Measurements from ENCODE around the gene C1QL4.
"Not testable (repeated sequence)": the region's sequence is repeated elsewhere in the genome, so short reads cannot be mapped to it uniquely, and the experiment has no call there.

The C1QL4 gene

GRCh38 chr12:49336645-49337584 lies at the start of gene C1QL4:
Gene C1QL4, minus strand, starts transcription at chr12:49337188. Its CDS starts 711 bp downstream, at chr12:49336477.
- TF ChIP-seq ZNF274 (IDR thresholded peaks at IDR 0.05; ENCODE audit: low read depth, low read length): no peak
- peak within 1 kb of the TSS; percentile 31; the same call in 1 of the 2 replicates for H3K4me3 ChIP-seq (ENCODE audit: low read length)

GRCh38 chr12:49380184-49380583 lies 43.2 kb upstream of the C1QL4 start:
- not testable (repeated sequence) for H3K4me3 ChIP-seq (ENCODE audit: low read length)

DNA sequence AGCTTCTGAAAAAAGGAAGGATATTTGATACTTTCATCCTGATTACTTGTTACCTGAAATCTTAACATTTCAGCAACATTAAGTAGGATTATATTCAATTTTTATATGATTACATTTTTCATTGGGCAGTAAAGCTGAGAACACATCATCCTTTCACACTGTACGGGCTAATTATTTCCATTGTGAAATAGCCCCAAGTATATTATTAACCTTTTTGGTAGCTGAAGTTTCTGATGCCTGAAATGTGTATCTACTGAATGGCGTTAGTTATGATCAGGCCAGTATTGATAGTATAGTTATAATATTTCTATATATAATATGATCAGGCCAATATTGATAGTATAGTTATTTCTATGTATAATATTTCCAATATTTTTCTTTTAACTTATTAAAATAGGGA lies 40.4 kb upstream of the C1QL4 start:
- TF ChIP-seq ZNF274 (IDR thresholded peaks at IDR 0.05; ENCODE audit: low read depth, low read length): no peak
- H3K4me3 ChIP-seq (ENCODE audit: low read length): no peak overlapping the region

GRCh38 chr12:49375406-49375805 lies 38.4 kb upstream of the C1QL4 start:
- TF ChIP-seq ZNF274 (IDR thresholded peaks at IDR 0.05; ENCODE audit: low read depth, low read length): no peak
- H3K4me3 ChIP-seq (ENCODE audit: low read length): no peak overlapping the region

DNA sequence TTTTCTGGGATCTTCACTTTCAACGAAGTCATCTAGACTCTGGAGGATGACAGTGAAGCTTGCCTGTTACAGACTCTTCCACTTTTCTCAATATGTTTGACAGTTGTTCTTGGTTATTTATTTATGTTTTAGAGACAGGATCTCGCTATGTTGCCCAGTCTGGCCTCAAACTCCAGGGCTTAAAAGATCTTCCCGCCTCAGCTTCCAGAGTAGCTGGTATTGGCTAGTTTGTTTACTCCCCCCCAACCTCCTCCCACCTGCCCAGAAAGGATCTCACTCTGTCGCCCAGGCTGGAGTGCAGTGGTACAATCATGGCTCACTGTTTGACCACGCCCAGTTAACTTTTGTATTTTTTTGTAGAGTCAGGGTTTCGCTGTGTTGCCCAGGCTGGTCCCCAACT lies 33.6 kb upstream of the C1QL4 start:
- TF ChIP-seq ZNF274 (IDR thresholded peaks at IDR 0.05; ENCODE audit: low read depth, low read length): no peak
- H3K4me3 ChIP-seq (ENCODE audit: low read length): peak overlapping the region; percentile 12

DNA sequence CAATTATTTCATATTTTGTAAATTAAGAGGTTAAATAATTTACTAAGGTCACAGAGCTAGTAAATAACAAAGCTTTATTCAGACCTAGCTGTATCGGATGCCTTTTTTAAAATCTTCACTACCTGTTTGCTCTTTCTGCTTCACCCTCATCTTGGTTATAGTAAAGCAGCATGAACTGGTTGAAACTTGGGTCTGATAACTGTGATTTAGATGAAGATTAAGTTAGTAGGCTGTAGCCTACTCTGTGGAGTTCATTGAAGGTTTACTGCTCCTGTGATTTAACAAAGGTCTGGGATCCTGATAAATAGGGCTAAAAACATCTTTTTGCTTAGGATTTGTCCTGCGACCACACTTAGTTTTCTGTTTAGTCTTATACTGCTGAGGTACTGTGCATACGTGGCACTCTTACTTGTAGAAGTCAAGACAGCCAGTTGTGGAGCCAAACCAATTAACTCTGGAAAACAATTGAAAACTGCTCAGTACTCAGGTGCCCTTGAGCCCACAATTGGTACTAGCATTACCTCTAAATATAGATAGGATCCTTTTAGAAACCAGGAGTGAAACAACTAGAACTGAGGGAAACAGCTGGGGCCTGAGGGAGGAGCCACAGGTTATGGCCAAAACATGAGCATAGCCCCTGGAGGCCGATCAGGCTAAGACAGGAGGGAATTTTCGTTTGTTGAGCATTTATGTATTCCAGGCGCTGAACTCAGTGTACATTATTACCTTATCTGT lies 32.6 kb upstream of the C1QL4 start:
- TF ChIP-seq ZNF274 (IDR thresholded peaks at IDR 0.05; ENCODE audit: low read depth, low read length): no peak
- peak overlapping the region; percentile 98 for H3K4me3 ChIP-seq (ENCODE audit: low read length)

DNA sequence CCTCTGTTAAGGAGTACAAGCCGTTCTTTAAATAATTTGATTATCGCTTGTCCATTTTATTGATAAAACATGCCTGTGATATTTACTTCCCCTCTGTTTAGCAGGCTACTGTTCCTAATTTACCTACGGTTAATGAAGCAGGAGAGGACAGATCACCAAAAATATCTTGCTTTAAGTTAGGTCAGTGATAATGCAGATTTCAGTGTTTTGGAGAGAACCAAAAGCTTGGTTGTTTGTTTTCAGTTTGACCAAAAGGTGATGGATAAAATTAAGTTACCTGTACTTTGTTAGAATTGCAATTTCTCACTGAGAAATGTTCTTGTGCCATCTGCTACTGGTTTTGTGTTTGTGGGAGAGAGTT lies 31.2 kb upstream of the C1QL4 start:
- no peak for TF ChIP-seq ZNF274 (IDR thresholded peaks at IDR 0.05; ENCODE audit: low read depth, low read length)
- H3K4me3 ChIP-seq (ENCODE audit: low read length): peak overlapping the region; percentile 98

DNA sequence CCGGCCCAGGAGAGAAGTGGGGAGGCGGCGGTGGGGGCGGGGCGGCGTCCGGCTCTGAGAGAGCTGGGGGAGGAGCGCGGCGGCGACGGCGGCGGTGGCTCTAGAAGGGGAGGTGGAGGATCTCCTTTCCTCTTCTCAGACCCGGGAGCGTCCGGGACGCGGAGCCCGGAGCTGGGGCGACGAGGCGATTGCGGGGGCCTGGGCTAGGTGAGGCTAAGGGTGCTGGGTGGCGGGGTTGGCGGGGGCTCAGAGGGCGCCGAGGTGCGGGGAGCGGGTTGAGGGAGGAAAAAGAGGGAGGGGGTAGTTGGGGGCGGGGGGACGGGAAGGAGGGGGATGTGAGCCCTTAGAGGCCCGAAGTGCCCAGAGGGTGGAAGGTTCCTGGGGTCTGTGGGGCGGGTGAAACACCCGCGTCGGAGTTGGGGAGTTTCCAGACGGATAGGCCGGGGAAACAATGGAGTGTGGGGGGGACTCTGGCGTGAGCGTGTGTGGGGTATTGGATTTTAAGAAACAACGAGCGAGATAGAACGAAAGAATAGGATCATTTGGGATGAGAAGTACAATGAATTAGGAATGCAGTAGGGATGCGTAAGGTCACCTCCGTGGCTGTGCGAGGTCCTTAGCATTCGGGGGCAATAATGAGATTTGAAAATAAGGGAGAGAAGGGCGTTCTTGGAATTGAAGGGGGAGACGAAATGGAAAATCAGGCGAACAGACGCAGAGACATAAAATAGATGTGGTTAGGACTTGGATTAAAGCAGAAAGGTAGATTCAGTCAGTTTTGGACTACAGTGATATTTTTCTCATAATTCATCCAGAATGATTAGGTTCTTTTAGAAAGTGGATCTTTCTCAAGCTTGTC lies 30.6 kb upstream of the C1QL4 start, which contains the start of gene SPATS2:
Gene SPATS2 (plus strand): TSS at position 82 of the 859 bp plus-strand sequence. CDS start 93,551 bp downstream, outside the sequence.
- no peak for TF ChIP-seq ZNF274 (IDR thresholded peaks at IDR 0.05; ENCODE audit: low read depth, low read length)

GRCh38 chr12:49366652-49367380 lies 29.8 kb upstream of the C1QL4 start:
- TF ChIP-seq ZNF274 (IDR thresholded peaks at IDR 0.05; ENCODE audit: low read depth, low read length): no peak

More for the DNA sequence above, 30.6 kb upstream of the C1QL4 start, which contains the start of gene SPATS2:
- peak within 1 kb of the TSS; percentile 98 for H3K4me3 ChIP-seq (ENCODE audit: low read length)

GRCh38 chr12:49366096-49366651 lies 29.2 kb upstream of the C1QL4 start:
- TF ChIP-seq ZNF274 (IDR thresholded peaks at IDR 0.05; ENCODE audit: low read depth, low read length): no peak
- H3K4me3 ChIP-seq (ENCODE audit: low read length): peak overlapping the region; percentile 98

More at GRCh38 chr12:49366652-49367380, 29.8 kb upstream of the C1QL4 start:
- H3K4me3 ChIP-seq (ENCODE audit: low read length): peak overlapping the region; percentile 98

DNA sequence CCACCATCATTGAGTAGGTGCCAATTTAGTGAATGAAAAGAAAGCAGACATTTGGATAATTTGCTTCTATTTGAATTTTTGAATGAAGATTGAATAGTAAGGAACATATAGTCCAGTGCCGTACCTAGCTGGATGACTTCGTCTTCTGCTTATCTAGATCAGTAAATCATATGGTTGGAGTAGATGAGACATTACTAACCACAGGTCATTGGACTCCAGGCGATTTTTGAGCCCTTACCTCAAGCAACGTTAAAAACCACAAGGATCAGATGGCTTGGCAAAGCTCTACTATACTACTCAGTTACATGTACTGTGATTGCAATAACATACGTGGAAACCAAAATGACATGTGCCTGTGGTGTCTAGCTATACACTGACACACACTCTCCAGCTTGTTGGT lies 28.6 kb upstream of the C1QL4 start:
- H3K4me3 ChIP-seq (ENCODE audit: low read length): no peak overlapping the region; the same call in 1 of the 2 replicates
- TF ChIP-seq ZNF274 (IDR thresholded peaks at IDR 0.05; ENCODE audit: low read depth, low read length): no peak

- TF ChIP-seq ZNF274 (IDR thresholded peaks at IDR 0.05; ENCODE audit: low read depth, low read length): no peak
- H3K4me3 ChIP-seq (ENCODE audit: low read length): no peak overlapping the region
These were observed 28.0 kb upstream of the C1QL4 start for GRCh38 chr12:49364989-49365388.

DNA sequence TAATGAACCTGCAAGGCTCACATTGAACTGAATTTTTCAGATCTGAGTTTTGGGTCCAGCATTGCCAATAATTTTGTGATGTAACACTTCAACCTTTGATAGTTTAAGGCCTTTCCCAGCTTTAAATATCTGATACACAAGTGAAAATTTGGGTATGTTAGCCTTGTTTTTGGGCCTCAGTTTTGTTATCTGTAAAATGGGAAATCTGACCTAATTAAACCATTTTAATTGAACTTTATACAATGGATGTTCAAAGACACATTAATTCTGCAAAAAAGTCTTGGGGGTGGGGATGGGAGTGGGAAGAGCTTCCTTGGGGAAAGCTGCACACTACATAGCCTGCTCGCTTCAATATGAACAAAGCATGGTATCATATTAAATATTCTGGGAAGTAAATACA lies 25.1 kb upstream of the C1QL4 start:
- TF ChIP-seq ZNF274 (IDR thresholded peaks at IDR 0.05; ENCODE audit: low read depth, low read length): no peak
- no peak overlapping the region for H3K4me3 ChIP-seq (ENCODE audit: low read length)
